Cardiac muscle cell (in vitro differentiated cells and primary cell): ENCODE results near the gene KIAA0930. TPM values are rescaled to one million over a fixed set of nuclear protein-coding genes. Genes with fewer than 3 reads are reported as not detected.

Experiments
- DNase-seq, 2 donors: peaks; one replicate each; pipeline versions ENCODE4 v3.0.0 to v3.0.0-alpha.2; 2010 to 2017; ENCODE audit warnings: low read depth in 1 of 2, low spot score in 1 of 2
- H3K27ac ChIP-seq: fragments of 200-600 bp; sonication (generic); 2 replicates; pipeline ENCODE4 v1.5.1; 2016
- H3K27me3 ChIP-seq: fragments of 200-600 bp; sonication (generic); 2 replicates; pipeline ENCODE4 v1.6.0; 2016; ENCODE audit warnings: control low read depth
- H3K36me3 ChIP-seq: fragments of 200-600 bp; sonication (generic); 2 replicates; pipeline ENCODE4 v1.5.1; 2016; ENCODE audit warnings: control low read depth
- H3K4me1 ChIP-seq: fragments of 200-600 bp; sonication (generic); 2 replicates; pipeline ENCODE4 v1.8.1; 2017; ENCODE audit warnings: low read depth, mild to moderate bottlenecking, mixed run types
- H3K4me3 ChIP-seq: fragments of 200-600 bp; sonication (generic); 2 replicates; pipeline ENCODE4 v1.5.1; 2016; ENCODE audit warnings: mild to moderate bottlenecking
- H3K9me3 ChIP-seq: fragments of 200-600 bp; sonication (generic); 2 replicates; pipeline ENCODE4 v1.5.1; 2017; ENCODE audit warnings: low read depth, mild to moderate bottlenecking, control low read depth
- polyA plus RNA-seq: library from polyadenylated mRNA; unstranded; fragments of >200 nt; fragmentation: Nextera tagmentation; extraction: Ambion mirVana; gene quantifications from 2 replicates; pipeline ENCODE4 v1.2.1, GENCODE V29; 2016
- total RNA-seq: library from RNA; depleted of rRNA; stranded (reverse); fragments of >200 nt; gene quantifications from 2 replicates; pipeline ENCODE4 v1.2.3, GENCODE V29; 2016
- TF ChIP-seq, protein P1 (sequence below): IDR thresholded peaks from 2 replicates; pipeline ENCODE4 v1.5.1; 2012; ENCODE audit warnings: low read depth, mild to moderate bottlenecking, low read length

The KIAA0930 gene
- total and polyA plus RNA-seq, 2 experiments from 2014 or later: 11.8 to 12.7 TPM

DNA sequence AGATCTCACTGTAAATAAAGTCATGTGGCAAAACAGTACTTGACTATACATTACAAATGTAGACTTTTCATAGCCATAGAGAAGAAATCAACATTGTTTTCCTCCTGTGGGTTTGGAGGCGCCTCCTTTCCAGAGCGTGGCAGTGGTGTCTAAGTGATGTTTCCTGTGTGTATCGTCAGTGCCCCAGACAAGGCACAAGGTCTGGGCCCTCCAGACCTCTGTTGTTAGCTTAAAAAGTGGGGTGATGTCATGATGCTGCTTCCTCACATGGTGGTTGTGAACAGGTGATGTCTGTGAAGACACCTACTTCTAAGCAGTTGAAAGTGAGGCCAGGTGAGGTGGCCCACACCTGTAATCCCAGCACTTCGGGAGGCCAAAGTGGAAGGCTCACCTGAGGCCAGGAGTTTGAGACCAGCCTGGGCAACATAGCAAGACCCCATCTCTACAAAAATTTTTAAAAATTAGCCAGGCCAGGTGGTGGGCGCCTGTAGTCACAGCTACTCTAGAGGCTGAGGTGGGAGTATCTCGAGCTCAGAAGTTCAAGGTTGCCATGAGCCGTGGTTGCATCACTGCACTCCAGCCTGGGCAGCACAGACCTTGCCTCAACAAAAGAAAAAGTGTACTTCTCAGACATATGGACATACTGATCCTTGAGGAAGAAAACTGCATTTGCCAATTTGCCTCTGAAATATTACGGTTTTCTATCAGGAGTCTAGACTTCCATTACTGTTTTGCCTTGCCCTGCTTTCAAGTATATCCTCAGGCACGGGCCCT lies 61.2 kb downstream of the KIAA0930 start:
- Histone ChIP-seq H3K27me3 (no peaks in the 10 kb centered on the region), H3K36me3 (peaks cover 42% of the 10 kb centered on the region)
- no peak for DNase-seq

DNA sequence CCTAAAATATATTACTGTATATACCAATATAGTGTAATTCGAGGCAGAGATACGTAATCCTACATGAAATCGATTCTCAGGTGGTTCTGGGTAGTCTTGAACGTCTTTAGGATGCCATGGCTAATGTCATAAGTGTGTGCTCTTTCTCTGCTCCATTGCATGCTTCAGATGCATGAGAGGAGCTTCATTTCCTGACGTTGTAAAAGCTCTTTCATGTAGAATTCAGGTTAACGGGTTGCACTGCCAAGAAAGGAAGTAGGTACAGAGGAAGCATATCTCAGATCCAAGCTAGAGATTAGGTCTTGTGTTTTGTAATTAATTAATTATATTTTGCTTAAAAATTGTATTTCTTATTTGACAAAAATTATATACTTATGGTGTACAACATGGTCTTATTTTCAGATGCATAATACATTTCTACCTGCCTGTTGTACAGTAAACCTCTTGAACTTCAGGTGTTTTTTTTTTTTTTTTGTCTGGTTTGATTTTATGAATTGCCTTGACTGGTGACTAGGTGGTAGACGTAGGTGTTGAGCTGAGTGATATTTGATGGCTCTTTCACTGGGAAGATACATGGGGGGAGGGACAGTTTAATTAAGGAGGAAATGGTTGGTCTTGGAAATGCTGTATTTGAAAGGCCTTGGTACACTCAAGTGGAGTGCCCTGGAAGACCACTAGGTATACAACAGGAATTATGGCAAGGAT lies 67.7 kb downstream of the KIAA0930 start:
- TF ChIP-seq, protein P1, sequence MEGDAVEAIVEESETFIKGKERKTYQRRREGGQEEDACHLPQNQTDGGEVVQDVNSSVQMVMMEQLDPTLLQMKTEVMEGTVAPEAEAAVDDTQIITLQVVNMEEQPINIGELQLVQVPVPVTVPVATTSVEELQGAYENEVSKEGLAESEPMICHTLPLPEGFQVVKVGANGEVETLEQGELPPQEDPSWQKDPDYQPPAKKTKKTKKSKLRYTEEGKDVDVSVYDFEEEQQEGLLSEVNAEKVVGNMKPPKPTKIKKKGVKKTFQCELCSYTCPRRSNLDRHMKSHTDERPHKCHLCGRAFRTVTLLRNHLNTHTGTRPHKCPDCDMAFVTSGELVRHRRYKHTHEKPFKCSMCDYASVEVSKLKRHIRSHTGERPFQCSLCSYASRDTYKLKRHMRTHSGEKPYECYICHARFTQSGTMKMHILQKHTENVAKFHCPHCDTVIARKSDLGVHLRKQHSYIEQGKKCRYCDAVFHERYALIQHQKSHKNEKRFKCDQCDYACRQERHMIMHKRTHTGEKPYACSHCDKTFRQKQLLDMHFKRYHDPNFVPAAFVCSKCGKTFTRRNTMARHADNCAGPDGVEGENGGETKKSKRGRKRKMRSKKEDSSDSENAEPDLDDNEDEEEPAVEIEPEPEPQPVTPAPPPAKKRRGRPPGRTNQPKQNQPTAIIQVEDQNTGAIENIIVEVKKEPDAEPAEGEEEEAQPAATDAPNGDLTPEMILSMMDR: no peak
- Histone ChIP-seq H3K27me3 (no peaks in the 10 kb centered on the region), H3K36me3 (peaks cover 64% of the 10 kb centered on the region), H3K27ac (no peak overlapping the region), H3K4me1 (peaks cover 7% of the 10 kb centered on the region), H3K4me3 (no peak overlapping the region), H3K9me3 (no peaks in the 10 kb centered on the region)
- no peak for DNase-seq

More for the DNA sequence above, 61.2 kb downstream of the KIAA0930 start:
- Histone ChIP-seq H3K4me3 (no peak overlapping the region), H3K9me3 (no peaks in the 10 kb centered on the region), H3K4me1 (no peaks in the 10 kb centered on the region), H3K27ac (no peak overlapping the region)
- TF ChIP-seq, protein P1: no peak

DNA sequence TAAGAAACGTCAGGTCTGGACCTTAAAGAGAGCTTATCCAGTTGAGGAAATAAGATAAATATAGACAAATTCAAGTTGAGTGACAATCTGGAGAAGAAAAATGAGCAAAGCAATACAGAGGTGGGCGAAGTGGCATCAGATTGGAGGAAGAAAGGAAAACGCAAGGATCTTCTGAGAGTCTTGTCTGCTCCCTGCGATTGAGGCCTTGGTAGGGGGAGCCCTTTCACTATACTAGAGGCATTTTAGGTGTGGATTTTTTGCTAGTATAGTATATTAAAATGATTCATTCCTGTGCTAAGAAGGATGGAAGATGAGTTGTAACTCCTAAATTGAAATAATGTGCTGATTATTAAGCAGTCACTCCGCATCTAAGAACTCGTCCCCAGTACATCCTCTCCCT lies 68.9 kb downstream of the KIAA0930 start:
- peaks cover 60% of the 10 kb centered on the region for H3K36me3 ChIP-seq
- H3K27me3 ChIP-seq: no peaks in the 10 kb centered on the region
- TF ChIP-seq, protein P1: no peak
- H3K9me3 ChIP-seq: no peaks in the 10 kb centered on the region
- DNase-seq: no peak
- no peak overlapping the region for H3K27ac ChIP-seq
- H3K4me3 ChIP-seq: no peak overlapping the region
- H3K4me1 ChIP-seq: peaks cover 7% of the 10 kb centered on the region

DNA sequence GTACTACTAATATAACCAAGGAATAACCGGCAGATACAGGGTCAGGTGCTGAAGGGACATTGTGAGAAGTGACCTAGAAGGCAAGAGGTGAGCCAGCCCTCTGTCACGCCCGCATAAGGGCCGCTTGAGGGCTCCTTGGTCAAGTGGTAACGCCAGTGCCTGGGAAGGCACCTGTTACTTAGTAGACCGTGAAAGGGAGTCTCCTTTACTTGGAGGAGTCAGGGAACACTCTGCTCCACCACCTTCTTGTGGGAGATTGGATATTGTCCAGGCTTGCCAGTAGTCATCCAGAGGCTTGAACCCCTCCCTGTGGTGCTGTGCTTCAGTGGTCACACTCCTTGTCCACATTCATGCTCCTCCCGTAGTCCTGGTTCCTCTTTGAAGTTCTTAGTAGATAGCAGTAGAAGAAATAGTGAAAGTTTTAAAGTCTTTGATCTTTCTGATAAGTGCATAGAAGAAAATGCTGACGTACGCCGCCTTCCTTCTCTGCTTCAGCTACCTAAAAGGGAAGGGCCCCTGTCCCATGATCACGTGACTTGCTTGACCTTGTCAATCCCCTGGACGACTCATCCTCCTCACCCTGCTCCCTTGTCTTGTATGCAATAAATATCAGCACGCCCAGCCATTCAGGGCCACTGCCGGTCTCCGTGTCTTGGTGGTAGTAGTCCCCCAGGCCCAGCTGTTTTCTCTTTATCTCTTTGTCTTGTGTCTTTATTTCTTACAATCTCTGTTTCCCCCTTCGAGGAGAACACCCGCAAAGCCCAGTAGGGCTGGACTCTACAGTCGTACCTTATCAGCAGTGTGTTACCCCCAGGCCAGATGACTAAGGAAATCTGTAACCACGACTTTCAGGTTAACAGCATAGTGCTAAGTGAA lies 70.9 kb downstream of the KIAA0930 start:
- Histone ChIP-seq H3K27me3 (no peaks in the 10 kb centered on the region), H3K9me3 (no peaks in the 10 kb centered on the region), H3K4me3 (no peak overlapping the region), H3K36me3 (peaks cover 61% of the 10 kb centered on the region), H3K4me1 (peaks cover 16% of the 10 kb centered on the region), H3K27ac (peak overlapping the region; percentile 30)
- peak in 1 of 2 donors; percentile 32 for DNase-seq
- TF ChIP-seq, protein P1: no peak

DNA sequence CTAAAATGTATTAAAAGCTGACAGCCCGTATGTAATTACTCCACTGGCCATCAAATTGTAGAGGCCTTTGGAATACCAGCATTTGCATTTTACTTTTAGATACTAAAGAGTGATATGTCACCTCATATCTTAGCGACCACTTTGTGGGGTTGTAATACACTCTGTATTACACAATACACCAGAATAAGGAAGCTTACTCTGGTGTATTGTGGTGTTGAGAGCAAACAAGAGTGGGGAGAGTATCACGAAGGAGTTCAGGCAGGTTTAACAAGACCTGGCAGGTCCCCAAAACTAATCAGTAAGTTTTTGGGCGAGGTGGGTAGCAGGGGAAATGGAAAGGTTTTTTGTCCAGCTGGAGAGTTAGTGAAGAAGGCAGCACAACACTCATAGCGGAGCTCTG lies 73.8 kb downstream of the KIAA0930 start:
- Histone ChIP-seq H3K27ac (no peak overlapping the region), H3K9me3 (no peaks in the 10 kb centered on the region), H3K4me3 (no peak overlapping the region), H3K27me3 (no peaks in the 10 kb centered on the region), H3K36me3 (peaks cover 42% of the 10 kb centered on the region), H3K4me1 (peaks cover 16% of the 10 kb centered on the region)
- TF ChIP-seq, protein P1: no peak
- no peak for DNase-seq
